ENCODE data around the gene RRP1B. TPM values are rescaled to one million over a fixed set of nuclear protein-coding genes. Genes with fewer than 3 reads are reported as not detected.
A peak's percentile ranks its signal among the peaks of the same experiment; 100 is the strongest.

RRP1B gene
- total and polyA plus RNA-seq, 12 donors: 5.7 to 18.6 (median 15.7) TPM

GRCh38 chr21:43739621-43740435 lies 80.5 kb downstream of the RRP1B start:
- peak in 1 of 7 donors; percentile 16 for DNase-seq
- Histone ChIP-seq H3K27me3 (no peaks in the 10 kb centered on the region), H3K4me1 (replicated peaks in 1 of 2) (peaks cover 0 to 6% of the 10 kb centered on the region in 2 donors), H3K27ac (peak overlapping the region in 3 of 5 donors; percentile 51 to 70 (median 68)), H3K9me3 (replicated peaks in 1 of 3) (no peaks in the 10 kb centered on the region), H3K4me3 (no peak overlapping the region), H3K36me3 (replicated peaks in 1 of 2) (peaks cover 0 to 20% of the 10 kb centered on the region in 2 donors)
- TF ChIP-seq POLR2A (IDR thresholded peaks at IDR 0.05): no peak
- TF ChIP-seq CTCF (IDR thresholded peaks at IDR 0.05): no peak
- WGBS, 4 donors: 73 to 91% (median 86%) methylated on average over 8 to 25 of the region's 25 CpGs
- intact Hi-C loops (cut with DNase I): no loop called here

- intact Hi-C loops (cut with DNase I): no loop called here
- peak in 5 of 7 donors; percentile 44 to 92 (median 80) for DNase-seq
- WGBS, 4 donors: 34 to 56% (median 43%) methylated on average over 5 to 24 of the region's 25 CpGs
- H3K4me1 ChIP-seq (replicated peaks in 1 of 2): peaks cover 0 to 6% of the 10 kb centered on the region in 2 donors
- H3K27me3 ChIP-seq: no peaks in the 10 kb centered on the region
- peak overlapping the region in 4 of 5 donors; percentile 25 to 70 (median 60) for H3K27ac ChIP-seq
- TF ChIP-seq CTCF (IDR thresholded peaks at IDR 0.05) (no peak), POLR2A (IDR thresholded peaks at IDR 0.05) (peak in 1 of 2 donors; percentile 52)
- H3K36me3 ChIP-seq (replicated peaks in 1 of 2): peaks cover 0 to 20% of the 10 kb centered on the region in 2 donors
- H3K9me3 ChIP-seq (replicated peaks in 1 of 3): no peaks in the 10 kb centered on the region
- no peak overlapping the region for H3K4me3 ChIP-seq
These were observed 81.3 kb downstream of the RRP1B start for GRCh38 chr21:43740497-43741156.

GRCh38 chr21:43741423-43742096 lies 82.2 kb downstream of the RRP1B start:
- Histone ChIP-seq H3K4me3 (no peak overlapping the region), H3K27ac (no peak overlapping the region), H3K9me3 (replicated peaks in 1 of 3) (no peaks in the 10 kb centered on the region), H3K36me3 (replicated peaks in 1 of 2) (peaks cover 0 to 30% of the 10 kb centered on the region in 2 donors), H3K27me3 (no peaks in the 10 kb centered on the region), H3K4me1 (replicated peaks in 1 of 2) (no peaks in the 10 kb centered on the region)
- TF ChIP-seq POLR2A (IDR thresholded peaks at IDR 0.05) (no peak), CTCF (IDR thresholded peaks at IDR 0.05) (no peak)
- intact Hi-C loops (cut with DNase I): no loop called here
- 17 to 87% (median 71%) methylated on average over 1 to 24 of the region's 28 CpGs for WGBS, 4 donors
- DNase-seq: no peak

GRCh38 chr21:43743947-43744346 lies 84.6 kb downstream of the RRP1B start:
- H3K27ac ChIP-seq: no peak overlapping the region
- 95 to 100% (median 95%) methylated on average over 4 to 8 of the region's 8 CpGs for WGBS, 4 donors
- H3K36me3 ChIP-seq (replicated peaks in 1 of 2): peaks cover 0 to 54% of the 10 kb centered on the region in 2 donors
- no peaks in the 10 kb centered on the region for H3K4me1 ChIP-seq (replicated peaks in 1 of 2)
- H3K4me3 ChIP-seq: no peak overlapping the region
- H3K9me3 ChIP-seq (replicated peaks in 1 of 3): no peaks in the 10 kb centered on the region
- no peak for TF ChIP-seq CTCF (IDR thresholded peaks at IDR 0.05)
- no peak for TF ChIP-seq POLR2A (IDR thresholded peaks at IDR 0.05)
- intact Hi-C loops (cut with DNase I): no loop called here
- no peak for DNase-seq
- no peaks in the 10 kb centered on the region for H3K27me3 ChIP-seq
